IPS-NIHi11 (cell line): ENCODE measurements around the gene DUSP22.
"Not testable (repeated sequence)": the region's sequence is repeated elsewhere in the genome, so short reads cannot be mapped to it uniquely, and the experiment has no call there.

ENCODE experiments used
- DNase-seq: peaks from one replicate; pipeline ENCODE4 v3.0.0; 2012; ENCODE audit warnings: mixed read lengths, low spot score

Gene DUSP22

GRCh38 chr6:364609-365540 lies 72.6 kb downstream of the DUSP22 start:
- no peak for DNase-seq

DNA sequence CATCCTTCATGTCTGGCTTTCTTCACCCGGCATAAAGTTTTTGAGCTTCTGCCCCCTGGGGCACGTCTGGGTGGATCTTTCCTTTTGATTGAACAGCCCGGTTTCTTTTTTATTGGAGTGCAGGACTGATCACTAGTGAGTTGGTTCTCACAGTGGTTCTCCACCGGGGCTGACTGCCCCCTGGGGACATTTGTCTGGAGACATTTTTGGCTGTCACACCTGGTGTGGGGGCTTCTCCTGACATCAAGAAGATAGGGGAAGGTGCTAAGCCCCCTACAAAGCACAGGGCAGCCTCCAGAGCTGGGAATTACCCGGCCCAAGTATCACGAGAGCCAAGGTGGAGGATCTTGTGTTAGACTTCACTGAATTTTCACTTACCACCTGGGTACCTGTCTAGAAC lies 73.5 kb downstream of the DUSP22 start:
- no peak for DNase-seq

GRCh38 chr6:366389-367297 lies 74.4 kb downstream of the DUSP22 start:
- DNase-seq, result no peak

- no peak for DNase-seq
Observed at GRCh38 chr6:367298-367794, 75.1 kb downstream of the DUSP22 start.

GRCh38 chr6:367891-368630 lies 75.8 kb downstream of the DUSP22 start:
- no peak for DNase-seq

GRCh38 chr6:369559-370431 lies 77.5 kb downstream of the DUSP22 start:
- DNase-seq, result no peak

GRCh38 chr6:370555-370954 lies 78.3 kb downstream of the DUSP22 start:
- no peak for DNase-seq

DNA sequence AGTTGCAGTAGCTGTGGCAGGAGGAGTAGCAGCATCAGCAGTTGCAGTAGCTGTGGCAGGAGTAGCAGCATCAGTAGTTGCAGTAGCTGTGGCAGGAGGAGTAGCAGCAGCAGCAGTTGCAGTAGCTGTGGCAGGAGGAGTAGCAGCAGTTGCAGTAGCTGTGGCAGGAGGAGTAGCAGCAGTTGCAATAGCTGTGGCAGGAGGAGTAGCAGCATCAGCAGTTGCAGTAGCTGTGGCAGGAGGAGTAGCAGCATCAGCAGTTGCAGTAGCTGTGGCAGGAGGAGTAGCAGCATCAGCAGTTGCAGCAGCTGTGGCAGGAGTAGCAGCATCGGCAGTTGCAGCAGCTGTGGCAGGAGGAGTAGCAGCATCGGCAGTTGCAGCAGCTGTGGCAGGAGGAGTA lies 79.6 kb downstream of the DUSP22 start:
- not testable (repeated sequence) for DNase-seq

- no peak for DNase-seq
Observed at GRCh38 chr6:372336-372911, 80.1 kb downstream of the DUSP22 start.

GRCh38 chr6:373031-373430 lies 80.7 kb downstream of the DUSP22 start:
- DNase-seq, result no peak

DNA sequence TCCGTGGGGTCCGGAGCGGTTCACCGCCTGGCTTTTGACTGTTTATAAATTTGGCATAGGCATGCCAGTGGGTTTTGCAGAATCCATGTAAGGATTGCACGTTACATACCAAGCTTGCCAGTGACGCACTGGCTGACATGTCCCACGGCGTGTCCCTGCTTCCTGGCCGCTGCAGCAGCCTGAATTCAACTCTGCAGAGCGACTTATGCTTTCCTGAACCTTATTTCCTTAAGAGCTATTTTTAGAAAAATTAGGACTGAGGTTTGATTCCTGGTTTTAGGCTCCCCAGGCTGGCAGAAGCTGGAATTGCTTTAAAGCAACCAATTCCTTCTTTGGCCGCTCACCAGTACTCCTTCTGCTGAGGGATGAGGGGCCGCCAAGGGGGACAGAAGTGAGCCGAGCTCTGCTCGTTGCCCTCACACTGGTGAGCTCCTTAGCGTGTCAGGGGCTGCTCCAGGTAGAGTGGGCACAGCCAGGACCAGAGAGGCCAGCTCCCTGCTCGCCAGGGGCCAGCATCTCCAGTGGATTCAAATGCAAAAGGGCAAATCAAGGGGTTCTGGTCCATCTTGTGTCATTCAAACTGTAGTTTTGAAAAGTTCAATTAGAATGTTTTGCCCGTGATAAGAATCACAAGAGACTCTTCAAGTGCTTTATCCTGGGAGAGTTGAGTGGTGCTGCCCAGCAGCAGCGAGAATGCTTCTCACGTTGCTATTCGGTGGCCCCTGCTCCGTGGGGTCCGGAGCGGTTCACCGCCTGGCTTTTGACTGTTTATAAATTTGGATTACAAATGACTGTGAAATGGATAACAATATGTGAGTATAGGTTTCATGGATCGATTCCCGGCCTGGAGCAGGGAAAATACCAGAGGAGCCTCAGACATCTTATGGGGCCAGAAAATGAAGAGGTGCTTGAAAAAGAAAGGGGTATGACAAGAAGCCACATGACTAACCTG lies 81.8 kb downstream of the DUSP22 start:
- DNase-seq, result no peak

DNA sequence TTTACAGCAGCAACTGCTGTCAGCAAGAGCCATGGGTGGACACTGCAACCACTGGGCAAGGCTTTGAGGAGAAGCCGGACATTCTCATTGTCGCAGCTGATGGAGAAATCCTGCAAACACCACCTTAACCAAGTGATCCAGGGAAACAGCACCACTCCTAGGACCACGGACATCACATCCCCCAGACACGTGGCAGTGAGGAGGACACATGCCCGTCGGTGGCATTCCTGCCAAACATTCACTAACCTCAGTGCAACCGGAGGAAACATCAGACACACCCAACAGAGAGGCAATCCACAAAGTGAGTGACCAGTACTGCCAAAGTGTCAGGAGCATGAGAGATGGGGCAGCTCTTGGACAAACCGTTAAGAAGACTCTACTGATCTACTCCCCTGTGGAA lies 82.7 kb downstream of the DUSP22 start:
- no peak for DNase-seq

GRCh38 chr6:376827-377640 lies 84.7 kb downstream of the DUSP22 start:
- no peak for DNase-seq

DNA sequence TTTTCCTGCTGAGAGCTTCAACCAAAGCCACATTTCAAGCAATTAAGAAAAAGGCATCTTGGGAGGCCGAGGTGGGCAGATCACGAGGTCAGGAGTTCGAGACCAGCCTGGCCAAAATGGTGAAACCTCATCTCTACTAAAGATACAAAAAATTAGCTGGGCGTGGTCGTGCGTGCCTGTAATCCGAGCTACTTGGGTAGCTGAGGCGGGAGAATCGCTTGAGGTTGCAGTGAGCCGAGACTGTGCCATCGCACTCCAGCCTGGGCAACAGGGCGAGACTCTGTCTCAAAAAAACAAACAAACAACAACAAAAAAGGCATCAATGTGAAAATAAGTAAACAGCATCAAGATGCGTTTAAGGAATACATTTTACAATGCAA lies 85.3 kb downstream of the DUSP22 start:
- not testable (repeated sequence) for DNase-seq

DNA sequence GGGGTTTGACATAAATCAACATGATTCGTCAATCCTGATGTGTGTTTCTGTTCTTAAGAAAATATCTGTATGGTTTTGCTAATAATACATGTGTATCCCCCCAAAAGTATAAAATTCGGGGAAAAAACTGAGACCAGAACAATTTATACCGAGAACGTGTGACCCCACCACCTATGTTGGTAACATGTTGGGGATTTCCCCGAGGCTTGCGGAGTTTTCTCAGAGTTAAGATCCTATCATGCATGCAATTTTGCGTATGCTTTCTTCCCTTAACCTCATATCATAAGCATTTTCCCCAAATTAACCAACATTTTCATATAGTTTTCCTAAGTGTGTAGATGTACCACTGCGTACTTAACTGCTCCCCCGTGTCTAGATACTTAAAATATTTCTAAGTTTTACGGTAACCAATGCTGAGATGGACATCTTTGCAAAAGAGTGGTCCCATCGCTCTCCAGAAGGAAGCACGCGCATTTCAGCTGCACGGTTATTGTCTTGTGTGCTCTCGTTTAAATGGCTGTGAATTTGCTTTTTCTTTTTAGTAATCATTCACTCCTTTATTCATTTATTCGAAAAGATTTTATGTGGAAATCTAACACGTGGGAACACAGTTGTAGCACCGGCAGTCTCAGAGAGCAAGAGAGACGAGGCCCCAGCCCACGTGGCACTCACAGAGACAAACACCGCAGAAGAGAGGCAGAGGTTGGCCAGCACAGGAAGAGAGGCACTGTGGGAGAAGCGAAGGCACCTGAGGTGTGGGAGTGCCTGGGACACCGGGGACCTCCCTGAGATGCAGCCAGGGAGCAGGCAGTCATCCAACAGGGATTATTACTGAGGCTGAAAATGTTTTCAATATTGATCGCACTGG lies 86.0 kb downstream of the DUSP22 start:
- no peak for DNase-seq

- DNase-seq, result no peak
Observed at GRCh38 chr6:378958-379409, 86.7 kb downstream of the DUSP22 start.

GRCh38 chr6:379410-380181 lies 87.3 kb downstream of the DUSP22 start:
- no peak for DNase-seq
